Retina (tissue), 1 donor: ENCODE results near the gene MLEC.
A peak's percentile ranks its signal among the peaks of the same experiment; 100 is the strongest.

ENCODE experiments used
- DNase-seq: peaks from one replicate; pipeline ENCODE4 v3.0.0-alpha.2; 2016

The MLEC gene

DNA sequence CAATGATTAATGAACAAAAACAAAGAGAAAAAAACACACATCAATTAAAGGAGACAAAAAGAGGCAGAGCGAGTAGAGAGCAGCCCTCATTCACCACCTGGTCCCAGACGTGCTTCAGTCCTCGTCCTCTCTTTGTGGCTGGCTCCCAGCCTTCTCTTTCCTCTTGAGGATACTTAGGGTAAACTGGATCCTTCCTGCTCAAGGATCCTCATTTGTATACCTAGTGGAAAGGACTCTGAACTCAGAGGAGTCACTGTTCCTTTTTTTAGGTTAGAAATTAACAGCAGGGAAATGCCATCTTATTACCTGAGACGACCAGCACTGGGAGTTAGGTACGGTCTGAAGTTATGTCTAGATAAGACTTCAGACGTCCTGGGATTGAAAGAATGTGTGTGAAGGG lies 9.7 kb downstream of the MLEC start:
- no peak for DNase-seq

DNA sequence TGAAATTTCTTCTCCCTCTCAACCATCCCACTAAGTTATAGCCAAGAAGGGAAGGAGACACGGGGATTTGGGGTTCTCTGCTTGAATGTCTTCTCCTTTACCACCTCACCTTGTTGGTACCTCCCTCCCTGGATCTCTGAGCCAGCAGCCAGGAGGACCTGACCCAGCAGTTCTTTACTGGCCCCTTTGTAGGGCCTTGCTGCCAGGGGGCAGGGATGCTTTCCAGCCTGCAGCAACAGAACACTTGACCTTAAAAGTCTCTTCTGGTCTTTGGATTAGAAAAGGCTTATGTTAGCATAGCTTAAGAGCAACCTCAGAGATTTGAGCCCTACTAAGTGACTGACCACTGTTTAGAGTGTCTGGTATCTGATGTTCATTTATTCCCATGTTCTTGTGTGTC lies 10.4 kb downstream of the MLEC start:
- no peak for DNase-seq

DNA sequence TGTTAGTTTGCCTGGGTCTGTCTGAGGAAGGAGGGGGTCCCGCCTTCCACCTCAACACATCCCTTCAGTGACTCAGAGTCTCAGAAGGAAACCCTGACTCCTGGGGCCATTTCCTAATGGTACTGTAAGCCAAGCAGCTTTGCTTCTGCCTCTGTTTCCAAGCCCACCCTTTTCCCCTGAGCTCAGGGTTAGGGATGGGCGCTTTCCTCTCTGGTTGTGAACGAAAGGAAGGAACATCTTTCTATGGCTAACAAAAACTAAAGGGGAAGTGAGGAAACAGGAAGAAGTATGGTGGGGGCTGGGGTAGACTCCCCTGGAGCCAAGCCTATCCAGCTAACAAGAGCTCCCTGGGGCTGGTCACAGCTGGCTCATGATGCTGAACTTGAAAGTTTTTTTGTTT lies 11.7 kb downstream of the MLEC start:
- DNase-seq = no peak

DNA sequence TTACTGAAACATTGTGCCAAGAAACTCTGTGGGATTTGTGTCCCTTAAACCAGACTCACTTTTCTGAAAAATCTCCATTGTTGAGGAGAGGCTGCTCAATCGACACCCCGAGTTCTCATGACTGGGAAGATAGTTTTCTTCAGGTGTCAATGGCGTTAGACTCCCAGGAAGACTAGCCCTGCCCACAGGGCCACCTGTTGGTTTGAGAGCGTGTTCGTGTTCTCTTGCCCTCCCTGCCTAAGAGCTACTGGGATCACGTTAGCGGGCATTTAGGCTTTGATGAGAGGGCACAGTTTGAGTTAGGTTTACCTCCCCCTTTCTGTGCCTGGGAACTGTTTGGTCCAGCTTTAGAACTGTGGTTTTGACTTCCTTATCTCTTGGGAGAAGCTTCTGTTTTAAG lies 12.6 kb downstream of the MLEC start:
- no peak for DNase-seq

DNA sequence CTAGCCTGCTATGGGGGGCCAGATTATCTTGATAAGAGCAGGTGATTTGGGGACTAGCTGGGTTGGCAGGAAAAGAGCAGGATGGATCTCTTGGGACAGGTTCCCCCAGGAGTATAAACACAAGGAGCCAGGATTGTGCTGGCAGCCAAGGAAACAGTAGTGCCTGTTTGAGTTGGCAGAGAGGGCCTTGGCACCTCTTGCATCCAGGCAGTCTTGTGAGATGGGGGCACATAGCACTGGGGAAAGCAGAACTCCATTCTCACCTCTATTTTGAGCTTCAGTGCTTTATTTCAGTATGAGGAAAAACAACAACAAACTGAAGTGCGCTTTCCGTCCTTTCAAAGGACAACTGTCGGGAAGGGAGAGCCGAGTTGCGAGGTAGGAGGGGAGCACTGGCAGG lies 13.9 kb downstream of the MLEC start:
- no peak for DNase-seq

DNA sequence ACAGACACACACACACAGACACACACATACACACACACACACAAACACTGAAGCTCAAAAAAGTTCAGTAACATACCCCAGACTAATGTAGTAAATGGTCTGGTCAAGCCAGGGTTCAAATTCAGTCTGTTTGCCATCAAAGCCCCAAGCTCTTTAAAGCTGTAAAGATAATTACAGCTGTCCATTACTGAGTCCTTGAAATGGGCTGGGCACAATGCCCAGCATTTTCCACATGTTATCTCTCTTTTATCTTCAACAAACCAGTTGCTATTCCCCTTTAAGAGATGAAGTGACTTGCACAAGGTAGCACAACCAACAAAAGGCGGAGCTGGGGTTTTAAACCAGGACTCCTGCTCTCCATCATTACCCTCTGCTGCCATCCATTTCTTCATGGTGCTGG lies 15.7 kb downstream of the MLEC start:
- no peak for DNase-seq

DNA sequence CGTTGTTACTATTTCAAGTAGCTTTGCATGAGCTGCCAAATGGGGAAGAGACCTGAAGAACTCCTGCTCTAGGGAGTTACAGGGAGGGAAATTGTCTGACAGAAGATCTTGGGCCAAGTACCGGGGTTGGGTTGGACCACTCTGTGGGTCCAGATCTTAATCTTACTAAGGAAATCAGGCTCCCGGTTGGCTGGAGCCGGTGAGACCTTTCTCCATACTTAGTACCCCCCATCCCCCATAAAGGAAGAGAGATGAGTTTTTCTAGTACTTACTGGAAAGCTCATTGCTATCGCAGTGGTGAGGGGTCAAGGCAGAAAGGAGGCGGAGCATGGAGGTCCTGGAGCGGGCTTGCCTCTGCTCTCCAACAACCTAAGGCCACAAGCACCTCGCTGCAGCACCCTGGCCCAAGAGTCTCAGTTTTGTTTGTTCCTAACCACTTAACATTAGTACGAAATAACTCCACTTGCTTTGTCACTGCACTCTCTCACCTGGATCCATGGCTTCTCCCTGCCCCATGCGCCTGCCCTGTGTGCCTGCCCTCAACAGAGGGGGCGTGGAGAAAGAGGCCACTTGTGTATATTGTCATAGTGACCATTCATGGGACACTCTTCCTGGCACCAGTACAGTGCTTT lies 16.5 kb downstream of the MLEC start:
- DNase-seq = no peak

DNA sequence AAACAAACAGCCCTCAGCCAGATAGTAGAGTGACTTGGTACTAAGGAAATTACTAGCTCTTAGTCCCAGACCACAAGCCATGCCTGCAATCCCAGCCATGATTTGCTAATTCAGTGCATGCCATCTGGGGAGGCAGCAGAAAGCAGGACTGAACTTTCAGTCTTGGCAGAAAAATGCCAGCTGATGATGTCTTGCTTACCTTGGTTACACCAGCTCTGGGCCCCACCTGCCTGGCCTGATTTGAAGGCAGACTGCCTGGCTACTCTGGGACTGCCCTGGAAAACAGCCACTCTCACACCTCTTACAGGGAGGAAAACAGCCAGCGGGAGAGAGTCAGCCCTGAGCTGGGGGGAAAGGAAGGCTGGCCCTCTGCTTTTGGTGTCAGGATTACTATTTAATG lies 18.7 kb downstream of the MLEC start:
- DNase-seq = no peak

DNA sequence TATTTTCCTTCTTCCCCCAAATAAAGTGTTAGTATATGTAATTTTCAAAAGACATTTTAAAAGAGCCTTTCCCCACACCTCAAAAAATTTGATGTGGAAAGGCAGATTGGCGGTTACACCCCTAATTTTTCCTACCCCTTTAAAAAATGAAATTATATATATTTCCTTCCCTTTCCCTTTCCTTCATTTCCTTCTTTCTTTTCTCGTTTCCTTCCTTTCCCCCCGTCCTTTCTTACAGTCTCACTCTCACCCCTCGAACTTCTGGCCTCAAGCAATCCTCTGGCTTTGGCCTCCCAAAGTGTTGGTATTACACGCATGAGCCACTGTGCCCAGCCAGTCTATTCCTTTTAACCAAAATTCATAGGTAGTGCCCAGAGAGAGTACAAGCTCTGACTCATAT lies 19.1 kb downstream of the MLEC start:
- no peak for DNase-seq

DNA sequence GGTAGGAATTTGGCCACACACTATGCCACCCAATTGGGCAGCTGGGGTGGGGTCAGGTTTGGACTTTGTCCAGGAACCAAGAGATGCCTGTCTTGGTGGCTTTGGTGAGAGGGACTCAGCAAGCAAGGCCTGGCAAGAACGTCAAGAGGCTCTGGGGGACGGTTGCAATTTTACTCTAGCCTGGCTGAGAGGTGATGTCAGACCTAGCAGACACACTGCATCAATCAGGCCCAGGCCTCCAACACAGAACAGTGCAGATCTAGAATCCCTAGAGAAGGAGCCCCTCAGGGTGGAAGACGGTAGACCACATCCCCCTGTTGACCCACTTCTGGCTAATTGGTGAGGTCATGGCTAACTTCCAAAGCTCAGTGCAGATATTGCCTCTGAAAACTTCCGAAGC lies 21.7 kb downstream of the MLEC start:
- DNase-seq = peak; percentile 54

DNA sequence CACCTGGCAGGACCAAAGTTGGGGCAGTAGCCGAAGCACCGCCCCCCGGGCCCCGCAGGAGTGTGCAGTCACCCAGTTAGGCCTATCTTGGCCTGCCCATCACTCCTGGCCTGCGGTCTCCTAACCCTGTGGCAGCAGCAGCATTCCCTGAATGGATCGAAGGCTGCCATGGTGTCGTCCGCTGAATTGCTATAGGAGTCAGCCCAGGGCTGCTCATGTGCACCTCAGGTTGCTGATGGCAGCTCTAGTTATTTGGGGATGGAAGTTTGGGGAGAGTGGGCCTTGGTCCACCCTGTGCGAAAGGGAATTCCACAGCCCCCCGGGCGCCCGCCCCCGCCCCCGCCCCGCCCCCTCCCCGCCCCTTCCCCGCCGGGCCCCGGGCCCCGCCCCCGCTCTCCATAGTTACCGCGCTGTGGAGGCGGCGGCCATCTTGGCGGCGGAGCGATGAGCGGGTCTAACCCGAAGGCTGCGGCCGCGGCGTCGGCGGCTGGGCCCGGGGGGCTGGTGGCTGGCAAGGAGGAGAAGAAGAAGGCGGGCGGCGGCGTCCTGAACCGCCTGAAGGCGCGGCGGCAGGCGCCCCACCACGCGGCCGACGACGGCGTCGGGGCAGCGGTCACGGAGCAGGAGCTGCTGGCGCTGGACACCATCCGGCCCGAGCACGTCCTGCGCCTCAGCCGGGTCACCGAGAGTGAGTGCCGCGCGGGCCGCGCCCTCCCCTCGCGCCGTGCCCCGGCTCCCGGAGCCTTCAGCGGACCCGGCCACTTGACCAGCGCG lies 23.3 kb downstream of the MLEC start, which contains the start of gene UNC119B:
UNC119B (plus strand) TSS at position 428 of the 774 bp plus-strand sequence; CDS start at position 445, 17 bp downstream.
- DNase-seq = peak; percentile 85

DNA sequence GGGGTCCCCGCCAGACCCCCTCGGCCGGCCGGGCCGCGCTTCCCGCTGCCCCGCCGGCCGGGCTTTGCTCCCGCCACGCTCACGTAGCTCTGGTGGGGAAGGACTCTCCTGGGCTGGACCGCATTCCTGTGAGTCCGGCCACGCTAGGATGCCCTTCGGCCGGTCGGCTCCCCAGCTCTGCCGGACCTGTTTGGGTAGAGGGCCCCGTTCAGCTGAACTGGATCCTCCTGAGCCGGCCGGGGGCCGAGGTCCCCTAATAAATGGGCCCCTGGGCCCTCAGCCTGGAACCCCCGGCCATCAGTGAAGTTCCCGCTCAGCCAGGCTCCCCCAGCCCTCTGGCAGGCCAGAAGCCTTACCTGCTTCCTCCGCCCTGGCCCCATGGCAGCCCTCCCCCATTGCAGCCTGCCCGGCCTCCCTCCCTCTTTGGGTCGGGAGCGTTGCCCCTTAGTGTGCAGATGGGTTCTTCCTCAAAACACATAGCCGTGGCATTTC lies 23.9 kb downstream of the MLEC start:
- DNase-seq = peak; percentile 47

DNA sequence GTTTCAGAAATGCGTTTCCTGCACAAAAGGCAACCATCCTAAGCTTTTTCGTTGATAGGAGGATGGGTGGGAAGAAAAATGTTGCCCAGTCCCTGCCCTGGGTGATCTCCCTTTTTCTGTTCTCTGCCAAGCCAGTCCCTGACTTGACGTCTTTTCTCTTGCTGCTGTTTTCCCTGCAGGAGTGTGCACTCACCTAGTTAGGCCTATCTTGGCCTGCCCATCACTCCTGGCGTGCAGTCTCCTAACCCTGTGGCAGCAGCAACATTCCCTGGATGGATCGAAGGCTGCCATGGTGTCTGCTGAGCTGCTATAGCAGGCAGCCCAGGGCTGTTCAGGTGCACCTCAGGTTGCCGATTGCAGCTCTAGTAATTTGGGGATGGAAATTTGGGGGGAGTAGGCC lies 24.5 kb downstream of the MLEC start:
- DNase-seq = peak; percentile 18

DNA sequence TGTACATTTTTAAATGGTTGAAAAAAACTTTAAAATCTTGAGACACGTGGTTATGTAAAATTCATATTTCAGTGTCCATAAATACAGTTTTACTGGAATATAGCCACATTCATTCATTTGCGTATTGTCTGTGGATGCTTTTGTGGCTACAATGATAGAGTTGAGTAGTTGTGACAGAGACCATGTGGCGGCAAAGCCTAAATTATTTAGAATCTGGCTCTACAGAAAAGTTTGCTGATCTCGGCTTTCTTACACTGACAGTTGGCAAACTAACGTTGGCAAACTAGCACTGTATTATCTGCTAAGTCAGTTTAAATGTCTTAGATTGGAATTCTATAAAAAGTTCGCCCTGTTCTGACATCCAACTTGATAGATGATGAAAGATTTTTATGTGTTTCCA lies 25.7 kb downstream of the MLEC start:
- no peak for DNase-seq

DNA sequence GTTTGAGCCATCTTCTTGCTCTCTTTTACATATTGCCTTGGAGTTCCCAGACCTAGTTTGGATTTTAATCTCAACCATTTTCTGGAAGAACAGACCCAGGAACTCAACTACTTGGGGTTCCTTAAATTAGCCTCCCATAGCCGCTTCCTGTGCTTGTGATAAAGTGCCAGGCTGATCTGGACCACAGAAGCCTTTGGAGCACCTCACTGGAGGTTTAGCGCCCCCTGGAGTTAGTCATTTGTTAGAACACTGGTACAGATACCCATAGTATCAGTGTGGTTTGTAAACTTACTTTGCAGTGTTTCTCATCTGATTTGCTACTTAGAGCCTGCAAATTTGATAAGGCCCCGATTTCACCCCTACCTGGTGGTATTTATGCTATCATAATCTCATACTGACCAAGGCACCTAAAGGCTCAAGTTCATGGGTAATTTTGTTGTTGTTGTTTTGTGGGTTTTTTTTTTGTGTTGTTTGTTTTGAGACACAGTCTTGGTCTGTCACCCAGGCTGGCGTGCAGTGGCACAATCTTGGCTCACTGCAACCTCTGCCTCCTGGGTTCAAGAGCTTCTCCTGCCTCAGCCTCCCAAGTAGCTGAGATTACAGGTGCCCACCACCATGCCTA lies 27.0 kb downstream of the MLEC start:
- DNase-seq = peak; percentile 68

DNA sequence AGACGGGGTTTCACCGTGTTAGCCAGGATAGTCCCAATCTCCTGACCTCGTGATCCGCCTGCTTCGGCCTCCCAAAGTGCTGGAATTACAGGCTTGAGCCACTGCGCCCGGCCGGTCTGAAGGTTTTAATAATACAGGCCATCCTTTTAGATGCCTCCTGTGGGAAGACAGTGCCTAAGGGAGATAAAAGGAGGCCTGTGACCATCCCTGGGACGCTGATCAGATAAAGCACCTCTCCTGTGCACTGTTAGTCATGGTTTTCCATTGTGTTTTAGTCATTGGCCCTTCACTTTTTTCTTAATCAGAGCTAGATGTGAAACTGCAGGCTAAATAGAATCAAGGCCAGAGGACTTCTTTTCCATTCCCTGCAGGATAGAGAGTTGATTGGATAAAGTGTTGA lies 31.1 kb downstream of the MLEC start:
- no peak for DNase-seq

DNA sequence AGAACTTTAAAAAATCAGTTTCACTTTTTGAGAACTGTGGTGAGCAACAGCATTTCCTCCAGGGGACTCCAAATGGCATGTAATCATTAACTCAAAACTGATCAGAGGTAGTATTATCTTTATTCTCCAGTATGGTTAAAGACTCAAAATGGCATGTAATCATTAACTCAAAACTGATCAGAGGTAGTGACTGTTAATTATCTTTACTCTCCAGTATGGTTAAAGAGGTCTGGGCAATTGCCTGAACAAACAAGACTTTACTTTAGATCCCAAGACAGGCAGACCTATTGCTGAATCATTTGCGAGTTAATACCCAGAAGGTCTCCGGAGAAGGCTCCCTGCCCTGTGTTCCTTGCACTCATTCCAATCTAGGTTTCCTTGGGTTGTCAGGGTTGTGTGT lies 32.1 kb downstream of the MLEC start:
- DNase-seq = no peak

DNA sequence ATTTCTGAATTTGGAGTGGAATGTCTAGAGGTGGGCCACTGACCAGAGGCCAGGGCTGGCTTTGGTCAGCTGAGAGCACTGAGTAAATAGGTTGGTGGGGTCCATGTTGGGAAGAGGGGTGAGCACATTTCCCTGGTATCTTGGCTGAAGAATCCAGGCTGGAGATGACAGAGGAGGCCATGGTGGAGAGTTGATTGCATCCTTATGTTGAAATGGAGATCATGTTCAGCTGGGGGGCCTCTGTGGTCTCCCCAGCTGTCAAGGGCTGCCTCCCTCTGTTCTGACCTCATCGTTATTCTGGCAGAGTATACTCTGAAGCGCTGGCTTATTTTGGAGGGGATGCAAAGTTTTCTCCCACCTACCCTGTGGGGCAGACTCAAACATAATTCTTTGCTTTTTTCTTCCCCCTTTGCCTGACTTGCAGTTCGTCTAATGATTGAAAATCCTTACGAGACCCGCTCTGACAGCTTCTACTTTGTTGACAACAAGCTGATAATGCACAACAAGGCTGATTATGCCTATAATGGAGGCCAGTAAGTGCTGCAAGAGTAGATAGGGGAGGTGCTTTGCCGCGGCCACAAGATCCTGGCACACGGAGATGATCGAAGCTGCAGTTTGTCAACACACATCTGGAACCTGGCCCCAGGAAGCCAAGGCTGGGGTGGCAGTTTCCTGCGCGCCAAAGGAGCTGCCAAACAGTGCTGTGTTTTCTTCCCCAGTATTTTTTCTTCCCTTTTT lies 32.7 kb downstream of the MLEC start:
- no peak for DNase-seq

DNA sequence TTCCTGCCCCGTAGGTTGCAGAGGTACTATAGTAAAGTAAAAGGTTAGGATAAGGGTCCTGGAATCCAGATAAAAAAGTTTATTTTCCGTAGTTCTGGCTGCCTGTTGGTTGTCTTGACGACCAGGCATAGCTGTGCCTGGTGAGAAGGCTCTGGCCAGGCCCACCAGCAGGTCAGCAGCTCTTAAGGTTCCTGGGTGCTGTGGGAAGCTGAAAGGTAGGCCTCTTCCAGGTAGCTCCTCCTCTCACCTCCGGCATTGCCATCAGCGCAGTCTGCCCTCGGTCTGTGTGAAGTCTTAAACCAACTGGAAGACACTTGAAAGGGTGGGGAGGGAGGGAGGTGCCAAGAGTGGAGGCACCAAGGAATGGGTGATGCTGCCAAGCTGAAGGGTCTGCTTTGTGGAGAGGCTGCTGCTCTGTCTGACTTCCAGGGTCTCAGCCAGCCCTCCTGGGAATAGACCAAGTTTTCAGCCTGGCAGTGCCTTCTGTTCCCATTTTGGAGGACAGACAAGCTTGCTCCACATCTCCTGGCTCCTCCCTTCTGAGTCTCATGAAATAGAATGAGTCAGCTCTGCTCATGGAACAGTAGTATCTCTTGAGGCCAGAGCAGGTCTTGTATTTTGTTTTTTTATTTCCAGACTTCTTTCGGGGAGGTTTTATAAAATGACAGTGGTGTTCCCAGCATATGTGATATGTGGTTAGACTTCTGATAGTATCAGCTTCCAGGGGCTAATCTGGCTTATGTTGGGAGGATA lies 33.5 kb downstream of the MLEC start:
- no peak for DNase-seq

DNA sequence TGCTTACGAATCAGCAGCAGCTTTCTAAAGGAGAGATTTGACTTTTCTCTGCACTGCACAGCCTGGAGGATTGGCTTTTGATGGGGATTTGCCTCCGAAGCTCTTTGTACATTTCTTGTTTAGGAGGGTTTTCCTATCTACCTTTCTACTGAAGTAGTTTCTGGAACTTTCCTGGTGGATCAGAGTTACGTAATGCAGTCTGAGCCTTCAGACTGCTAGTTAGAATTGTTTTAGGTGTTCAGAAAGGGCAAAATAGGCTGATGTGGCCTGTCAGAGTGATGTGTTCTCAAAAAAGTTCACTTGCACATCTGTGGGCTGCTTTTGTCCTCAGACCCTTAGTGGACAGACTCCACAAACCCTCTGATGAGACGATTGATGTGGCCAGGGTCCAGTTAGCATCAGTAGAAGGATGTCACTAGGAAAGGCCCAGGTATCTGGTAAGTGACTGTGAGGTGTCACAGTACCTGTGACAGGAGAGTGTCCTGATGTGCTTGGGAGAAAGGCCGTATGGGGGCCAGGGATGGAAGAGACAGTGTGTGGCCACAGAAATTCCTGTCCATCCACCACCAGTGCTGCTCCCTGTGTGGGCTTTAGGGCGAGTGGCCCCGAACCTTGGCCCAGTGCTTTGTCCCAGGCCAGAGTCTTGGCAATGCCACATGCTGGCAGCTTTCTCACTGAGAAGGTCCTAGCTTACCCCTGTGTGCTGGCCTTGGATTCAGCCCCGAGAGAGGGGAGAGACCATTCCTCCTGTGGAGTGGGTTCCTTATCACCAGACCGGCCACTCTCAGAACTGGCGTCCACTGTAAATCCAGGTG lies 34.2 kb downstream of the MLEC start:
- DNase-seq = no peak

DNA sequence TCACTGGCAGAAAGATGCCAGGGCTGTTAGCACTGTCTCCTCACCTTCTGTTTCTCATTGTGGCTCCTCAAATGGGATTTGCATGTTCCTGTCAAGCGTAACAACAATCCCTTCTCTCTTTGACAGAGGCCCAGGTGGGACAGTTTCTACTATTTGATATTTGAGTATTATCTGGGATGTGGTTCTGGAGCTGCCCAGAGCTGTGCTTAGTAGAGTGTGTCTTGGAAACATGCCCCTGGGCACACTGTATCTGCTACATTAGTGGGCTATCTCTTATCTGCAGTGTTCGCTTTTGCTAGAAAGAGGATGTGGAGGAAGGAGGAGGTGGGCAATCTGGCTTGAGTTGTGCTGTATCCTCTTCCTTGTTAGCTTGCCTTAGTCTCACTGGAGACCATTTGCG lies 34.9 kb downstream of the MLEC start:
- no peak for DNase-seq

DNA sequence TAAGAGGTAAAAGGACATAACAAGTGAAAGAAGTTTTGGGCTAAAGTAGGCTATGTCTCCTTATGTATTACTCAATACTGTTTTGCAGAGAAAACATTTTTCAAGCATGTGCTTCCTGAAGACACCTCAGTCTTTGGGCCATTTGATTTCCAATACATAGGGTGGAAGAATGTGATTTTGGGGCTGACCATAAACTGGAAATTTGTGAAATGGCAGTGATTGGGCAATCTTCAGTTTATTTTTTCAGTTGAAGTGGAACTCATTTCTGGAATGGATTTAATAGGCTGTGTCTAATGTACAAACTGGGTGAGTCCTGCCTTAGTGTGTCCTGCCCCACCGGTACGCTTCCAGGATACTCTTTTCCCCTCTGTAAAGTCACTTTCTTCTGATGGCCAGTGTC lies 35.8 kb downstream of the MLEC start:
- DNase-seq = no peak
